ENCODE results near the gene GNA14.

DNA sequence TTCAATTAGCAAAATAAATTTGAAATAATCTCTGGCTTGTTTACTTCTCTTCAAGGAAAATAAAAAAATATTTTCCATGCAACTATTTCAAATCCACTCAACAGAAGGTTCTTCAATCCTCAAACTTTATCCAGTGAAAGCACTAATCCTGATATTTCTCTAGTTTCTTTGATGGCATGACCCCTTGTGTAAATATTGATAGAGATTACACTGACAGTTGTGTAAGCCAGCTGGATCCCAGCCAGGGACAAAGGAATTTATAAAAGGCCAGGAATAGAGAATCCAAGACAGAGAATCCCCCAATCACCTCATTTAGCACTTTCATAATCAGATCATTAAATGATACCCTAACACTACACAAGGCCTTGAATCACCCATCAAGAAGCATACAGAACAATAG is 135.2 kb downstream of the GNA14 start:
- TF ChIP-seq TAF1 (IDR thresholded peaks at IDR 0.05; ENCODE audit: low read depth) (no peak), CTCF (IDR thresholded peaks at IDR 0.05; ENCODE audit: poor library complexity, severe bottlenecking) (no peak), RAD21 (conservative IDR thresholded peaks at IDR 0.05) (no peak), POLR2AphosphoS5 (IDR thresholded peaks at IDR 0.05) (no peak), REST (IDR thresholded peaks at IDR 0.05; ENCODE audit: borderline replicate concordance) (no peak), EZH2 (IDR thresholded peaks at IDR 0.05; ENCODE audit: borderline replicate concordance, insufficient read depth, low read length, poor library complexity, severe bottlenecking) (no peak), SMC3 (conservative IDR thresholded peaks at IDR 0.05; ENCODE audit: poor library complexity) (no peak), EP300 (conservative IDR thresholded peaks at IDR 0.05; ENCODE audit: poor library complexity, severe bottlenecking) (no peak)
